Body of pancreas (tissue), 4 donors: ENCODE measurements around the gene TBATA.

Source experiments
- CTCF ChIP-seq, 7 experiments: fragments of 450-650 bp in 4 of 7; fragments of 200-600 bp in 3 of 7; sonication (generic) in 3 of 7; IDR thresholded peaks; one replicate each; pipeline ENCODE4 v1.5.1; 2016 to 2019; ENCODE audit warnings: antibody characterized with exemption in 7 of 7
- POLR2A ChIP-seq, 3 donors: fragments of 450-650 bp; IDR thresholded peaks; one replicate each; pipeline ENCODE4 v1.6.1; 2016; ENCODE audit warnings: antibody characterized with exemption in 3 of 3, mild to moderate bottlenecking in 2 of 3

- TF ChIP-seq CTCF (IDR thresholded peaks at IDR 0.05) = no peak
- no peak for TF ChIP-seq POLR2A (IDR thresholded peaks at IDR 0.05)
Observed at GRCh38 chr10:70742537-70743429, 42.4 kb downstream of the TBATA start.
